Loucy (cell line): ENCODE measurements around the gene PDGFD.

ENCODE experiments used
- CTCF ChIP-seq: fragments of 200-600 bp; sonication (generic); conservative IDR thresholded peaks from 2 replicates; pipeline ENCODE4 v1.5.1; 2014; ENCODE audit warnings: mild to moderate bottlenecking, antibody characterized with exemption, low read length
- EZH2phosphoT487 ChIP-seq: fragments of 200-600 bp; IDR thresholded peaks from 2 replicates; pipeline ENCODE4 v1.6.1; 2018; ENCODE audit warnings: antibody characterized with exemption, mild to moderate bottlenecking, moderate library complexity, borderline replicate concordance

GRCh38 chr11:104161751-104162450, 2.0 kb downstream of the PDGFD start:
- TF ChIP-seq CTCF (no peak), EZH2phosphoT487 (no peak)
